ENCODE data around the gene ANKLE1. TPM values are rescaled to one million over a fixed set of nuclear protein-coding genes. Genes with fewer than 3 reads are reported as not detected.

ANKLE1 gene
- total and polyA plus RNA-seq, 2 donors (not counting 3 experiments of a cell fraction or from before 2014, with no cell fraction given) = 1.9 to 3.1 TPM

DNA sequence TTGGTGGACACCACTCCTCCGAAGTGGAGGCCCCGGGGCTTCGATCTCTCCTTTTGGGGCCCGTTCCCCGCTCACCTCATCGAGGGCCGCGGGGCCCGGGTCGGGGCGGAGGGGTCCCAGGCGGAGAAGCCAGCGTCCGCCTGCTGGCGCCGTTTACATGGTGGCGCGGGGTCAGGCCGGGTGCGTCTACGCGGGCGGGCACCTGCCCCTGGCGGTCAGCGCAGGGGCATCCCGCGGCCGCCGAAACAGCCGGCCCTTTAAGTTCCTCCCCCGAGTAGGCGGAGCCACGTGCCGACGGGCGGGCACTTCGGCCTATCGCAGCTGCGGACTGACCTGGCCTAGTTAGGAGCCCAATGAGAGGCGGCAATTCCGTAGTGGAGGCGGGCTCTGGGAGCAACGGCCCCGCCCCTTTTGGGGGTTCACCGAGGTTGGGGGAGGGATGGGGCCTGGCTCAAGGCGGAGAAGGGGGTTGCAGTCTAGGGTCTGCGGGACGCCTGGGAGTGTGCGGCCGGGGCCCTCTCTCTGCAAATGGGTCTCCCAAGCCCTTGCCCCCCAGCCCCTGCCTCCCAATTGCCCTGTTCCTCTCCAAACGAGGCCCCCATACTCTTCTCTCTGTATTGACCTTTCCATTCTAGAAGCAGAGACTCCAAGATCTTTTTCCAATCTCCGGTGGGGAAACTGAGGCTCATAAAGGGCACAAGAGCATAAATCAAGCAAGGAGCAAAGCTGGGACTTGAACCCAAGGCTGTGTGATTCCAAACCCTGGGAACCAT is 21.7 kb downstream of the ANKLE1 start, which contains the start of gene ABHD8:
TSS of gene ABHD8 (minus strand) at position 259 of the 773 bp plus-strand sequence. CDS start 1,809 bp downstream, outside the sequence.
- CTCF ChIA-PET = interaction anchor here (1.3 to 3.3 kb wide), 2 partner anchors 10 to 88 kb away, joined by 6 to 70 read pairs; no protein-coding TSS in a partner anchor
- no peak for TF ChIP-seq GATA2 (IDR thresholded peaks at IDR 0.05; ENCODE audit: insufficient read depth, insufficient read length, low read depth, low read length)
- TF ChIP-seq EZH2 (IDR thresholded peaks at IDR 0.05; ENCODE audit: borderline replicate concordance, low read depth, low read length, severe bottlenecking) = no peak
- TF ChIP-seq POLR2AphosphoS5 (IDR thresholded peaks at IDR 0.05; ENCODE audit: insufficient read depth, low read depth, low read length) = peak; percentile 59
- TF ChIP-seq, protein P1, sequence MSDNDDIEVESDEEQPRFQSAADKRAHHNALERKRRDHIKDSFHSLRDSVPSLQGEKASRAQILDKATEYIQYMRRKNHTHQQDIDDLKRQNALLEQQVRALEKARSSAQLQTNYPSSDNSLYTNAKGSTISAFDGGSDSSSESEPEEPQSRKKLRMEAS (IDR thresholded peaks at IDR 0.05; ENCODE audit: insufficient read depth, insufficient read length) = peak; percentile 73
- TF ChIP-seq, protein P2, sequence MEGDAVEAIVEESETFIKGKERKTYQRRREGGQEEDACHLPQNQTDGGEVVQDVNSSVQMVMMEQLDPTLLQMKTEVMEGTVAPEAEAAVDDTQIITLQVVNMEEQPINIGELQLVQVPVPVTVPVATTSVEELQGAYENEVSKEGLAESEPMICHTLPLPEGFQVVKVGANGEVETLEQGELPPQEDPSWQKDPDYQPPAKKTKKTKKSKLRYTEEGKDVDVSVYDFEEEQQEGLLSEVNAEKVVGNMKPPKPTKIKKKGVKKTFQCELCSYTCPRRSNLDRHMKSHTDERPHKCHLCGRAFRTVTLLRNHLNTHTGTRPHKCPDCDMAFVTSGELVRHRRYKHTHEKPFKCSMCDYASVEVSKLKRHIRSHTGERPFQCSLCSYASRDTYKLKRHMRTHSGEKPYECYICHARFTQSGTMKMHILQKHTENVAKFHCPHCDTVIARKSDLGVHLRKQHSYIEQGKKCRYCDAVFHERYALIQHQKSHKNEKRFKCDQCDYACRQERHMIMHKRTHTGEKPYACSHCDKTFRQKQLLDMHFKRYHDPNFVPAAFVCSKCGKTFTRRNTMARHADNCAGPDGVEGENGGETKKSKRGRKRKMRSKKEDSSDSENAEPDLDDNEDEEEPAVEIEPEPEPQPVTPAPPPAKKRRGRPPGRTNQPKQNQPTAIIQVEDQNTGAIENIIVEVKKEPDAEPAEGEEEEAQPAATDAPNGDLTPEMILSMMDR (IDR thresholded peaks at IDR 0.05; ENCODE audit: extremely low read depth in 1 of 2, insufficient read depth in 1 of 2, low read depth in 1 of 2, low read length in 2 of 2) = peak; percentile 58 to 72
- no peak for TF ChIP-seq MYC (IDR thresholded peaks at IDR 0.05; ENCODE audit: low read depth, low read length)

More for the DNA sequence above, 21.7 kb downstream of the ANKLE1 start, which contains the start of gene ABHD8:
- Histone ChIP-seq H3K36me3 (ENCODE audit: control insufficient read depth in 2 of 2, extremely low read depth in 1 of 2, insufficient read depth in 2 of 2, low read length in 2 of 2) (no peaks in the 10 kb centered on the region), H3K27ac (ENCODE audit: insufficient read depth, low read depth, low read length) (no peak within 1 kb of the TSS), H3K27me3 (ENCODE audit: control insufficient read depth in 2 of 2, insufficient read depth in 2 of 2, low read length in 2 of 2) (no peaks in the 10 kb centered on the region), H3K4me1 (ENCODE audit: control insufficient read depth, extremely low read depth, insufficient read depth, low read length) (peaks cover 9% of the 10 kb centered on the region), H3K4me2 (ENCODE audit: insufficient read depth, low read length) (peak within 1 kb of the TSS; percentile 42), H3K4me3 (replicated peaks in 1 of 3; ENCODE audit: insufficient read depth in 1 of 3, low read depth in 1 of 3, low read length in 3 of 3) (peak within 1 kb of the TSS; percentile 31 to 46 (median 36)), H3K9me1 (replicated peaks; ENCODE audit: control insufficient read depth, extremely low read depth, insufficient read depth, low read length) (no peaks in the 10 kb centered on the region), H3K9ac (replicated peaks; ENCODE audit: extremely low read depth, insufficient read depth, low read length) (no peak within 1 kb of the TSS), H4K20me1 (replicated peaks; ENCODE audit: control insufficient read depth, extremely low read depth, insufficient read depth, low read length) (no peaks in the 10 kb centered on the region), H3K79me2 (ENCODE audit: control insufficient read depth, insufficient read depth, low read length) (no peaks in the 10 kb centered on the region), H3K9me3 (replicated peaks; ENCODE audit: control insufficient read depth, insufficient read depth, low read length) (no peaks in the 10 kb centered on the region), H2AFZ (ENCODE audit: low read depth, low read length) (peak within 1 kb of the TSS; percentile 67)
- DNase-seq (ENCODE audit: low read depth, low spot score) (peak; percentile 96), FAIRE-seq (peak; percentile 98)
- intact Hi-C loops (cut with micrococcal nuclease) = no loop called here
- no TSS peak for BruUV-seq (replicated peaks)
- dilution Hi-C loops (cut with MboI; ENCODE audit: extremely low pct_ligation_motif_present, low sequenced_read_pairs) = no loop called here
- POLR2A ChIA-PET = no interaction called here
